HepG2 (cell line): Measurements from ENCODE around the gene COL5A1. TPM values are rescaled to one million over a fixed set of nuclear protein-coding genes. Genes with fewer than 3 reads are reported as not detected.

Experiments
- ATAC-seq: fragments of 200-7000 bp; cut with Tn5 transposase; 3 replicates; pipeline ENCODE4 v1.9.1; 2020; ENCODE audit warnings: mild to moderate bottlenecking, moderate library complexity
- BruUV-seq: library from RNA; stranded (reverse); fragments of 400-500 nt; replicated peaks from 2 replicates; lab custom pipeline; 2021; lab: Mats Ljungman, UMichigan
- CTCF ChIA-PET: fragments of 300-600 bp; formaldehyde crosslinking; extraction: SDS; loops from one replicate; lab custom pipeline; 2021; ENCODE audit warnings: low total read pairs, inconsistent platforms, low intra/inter-chr PET ratio; lab: Yijun Ruan, JAX
- POLR2A ChIA-PET: fragments of 350-600 bp; sonication (Branson Sonifier 250); formaldehyde crosslinking; loops from one replicate; lab custom pipeline; 2020; ENCODE audit warnings: antibody characterized with exemption, inconsistent platforms; lab: Yijun Ruan, JAX
- DNase-seq: peaks from one replicate; pipeline ENCODE4 v3.0.0-alpha.2; 2015; ENCODE audit warnings: low spot score
- FAIRE-seq: peaks from 3 replicates; lab custom pipeline; 2011; peaks lifted over from hg19 to GRCh38; lab: Jason Lieb, UNC
- H2AFZ ChIP-seq: one replicate; pipeline ENCODE4 v1.6.1; 2011; ENCODE audit warnings: low read length, inconsistent platforms
- H3K27ac ChIP-seq: fragments of 300-600 bp; 3 replicates; pipeline ENCODE4 v1.8.0; 2011; ENCODE audit warnings: mixed run types, mild to moderate bottlenecking, mixed read lengths, low read length, inconsistent platforms; ENCODE audit not compliant: insufficient read depth; ENCODE audit errors: extremely low read length
- H3K27me3 ChIP-seq, 2 experiments: fragments of 200-600 bp in 1 of 2; 2 replicates in 1 of 2; 3 replicates in 1 of 2; pipeline versions ENCODE4 v1.6.0 to v1.8.0; 2011; ENCODE audit warnings: low read length in 2 of 2, mild to moderate bottlenecking in 2 of 2, moderate library complexity in 2 of 2, inconsistent platforms in 1 of 2; ENCODE audit not compliant: insufficient read depth in 2 of 2, control insufficient read depth in 1 of 2
- H3K36me3 ChIP-seq, 2 experiments: fragments of 200-600 bp in 1 of 2; replicated peaks in 1 of 2; 2 replicates in 1 of 2; 3 replicates in 1 of 2; pipeline versions ENCODE4 v1.5.1 to v1.8.0; 2011; ENCODE audit warnings: low read length in 2 of 2, inconsistent platforms in 1 of 2; ENCODE audit not compliant: insufficient read depth in 2 of 2, control insufficient read depth in 1 of 2
- H3K4me1 ChIP-seq: 2 replicates; pipeline ENCODE4 v1.5.1; 2012; ENCODE audit warnings: low read length, inconsistent platforms; ENCODE audit not compliant: insufficient read depth
- H3K4me2 ChIP-seq: 2 replicates; pipeline ENCODE4 v1.6.0; 2011; ENCODE audit warnings: low read depth, low read length, inconsistent platforms
- H3K4me3 ChIP-seq, 3 experiments: fragments of 200-600 bp in 1 of 3; sonication (generic), shearing (Covaris generic) in 1 of 3; replicated peaks in 1 of 3; 2 replicates each; pipeline ENCODE4 v1.5.1; 2011 to 2016; ENCODE audit warnings: low read length in 3 of 3, inconsistent platforms in 2 of 3, low read depth in 2 of 3, mild to moderate bottlenecking in 2 of 3, control low read depth in 1 of 3, mixed read lengths in 1 of 3; ENCODE audit not compliant: insufficient read depth in 1 of 3
- H3K79me2 ChIP-seq: one replicate; pipeline ENCODE4 v1.6.1; 2011; ENCODE audit warnings: low read length, inconsistent platforms; ENCODE audit not compliant: insufficient read depth
- H3K9ac ChIP-seq: 2 replicates; pipeline ENCODE4 v1.6.0; 2011; ENCODE audit warnings: mild to moderate bottlenecking, low read depth, low read length, inconsistent platforms; ENCODE audit not compliant: insufficient read depth
- H3K9me3 ChIP-seq: 2 replicates; pipeline ENCODE4 v1.5.1; 2012; ENCODE audit warnings: mild to moderate bottlenecking, low read length
- H4K20me1 ChIP-seq: 2 replicates; pipeline ENCODE4 v1.6.0; 2011; ENCODE audit warnings: inconsistent platforms, mild to moderate bottlenecking, low read length, moderate library complexity; ENCODE audit not compliant: insufficient read depth
- NR1H2 ChIP-seq: sonication (generic); formaldehyde crosslinking; IDR thresholded peaks from 2 replicates; pipeline ENCODE4 v1.8.1; 2022; ENCODE audit warnings: low read depth, missing genetic modification reagents, borderline replicate concordance
- SIN3B ChIP-seq: fragments of 150-350 bp; IDR thresholded peaks from 2 replicates; pipeline ENCODE4 v1.6.1; 2014; ENCODE audit warnings: low read length
- USF2 ChIP-seq, 2 experiments: sonication (generic) in 1 of 2; formaldehyde crosslinking in 1 of 2; IDR thresholded peaks; 2 replicates each; pipeline versions ENCODE4 v1.5.1 to v1.6.1; 2011 to 2020; ENCODE audit warnings: borderline replicate concordance in 1 of 2, low read depth in 1 of 2, low read length in 1 of 2, mild to moderate bottlenecking in 1 of 2, missing genetic modification reagents in 1 of 2, moderate library complexity in 1 of 2
- ZBED4 ChIP-seq: sonication (generic); formaldehyde crosslinking; IDR thresholded peaks from 2 replicates; pipeline ENCODE4 v1.4.0; 2020; ENCODE audit warnings: missing genetic modification reagents, borderline replicate concordance
- ZNF274 ChIP-seq: sonication (generic); formaldehyde crosslinking; IDR thresholded peaks from 2 replicates; pipeline ENCODE4 v1.5.1; 2020; ENCODE audit warnings: mild to moderate bottlenecking, missing genetic modification reagents
- ZNF83 ChIP-seq: sonication (generic); formaldehyde crosslinking; IDR thresholded peaks from 2 replicates; pipeline ENCODE4 v1.4.0; 2020; ENCODE audit warnings: missing genetic modification reagents, mild to moderate bottlenecking, borderline replicate concordance
- ZSCAN12 ChIP-seq: sonication (generic); formaldehyde crosslinking; IDR thresholded peaks from 2 replicates; pipeline ENCODE4 v1.9.0; 2021; ENCODE audit warnings: mild to moderate bottlenecking, missing genetic modification reagents
- WGBS: methylation state at CpG from one replicate; pipeline ENCODE4 v1.1.6; 2017; ENCODE audit warnings: low lambda C conversion rate; 5-methylcytosine and 5-hydroxymethylcytosine counted together
- in situ Hi-C: cut with HindIII; loops from 2 replicates; pipeline ENCODE4 v1.10.0; 2017; ENCODE audit warnings: low pct_unique_long_range_greater_than_20kb; ENCODE audit not compliant: extremely low pct_ligation_motif_present
- intact Hi-C: fragments of 100-400 bp; cut with micrococcal nuclease; formaldehyde crosslinking; loops from one replicate; pipeline ENCODE4 v1.10.0; 2022; ENCODE audit not compliant: unreplicated experiment
- polyA plus RNA-seq, 8 experiments: library from polyadenylated mRNA; depleted of rRNA in 3 of 8; stranded (reverse) in 7 of 8; unstranded in 1 of 8; fragments of >200 nt; fragmentation: Illumina TruSeq in 4 of 8; extraction: Trizol in 4 of 8; gene quantifications; 2 replicates each; pipeline versions ENCODE4 v1.2.1 to v1.2.3, GENCODE V29; 2011 to 2016; ENCODE audit warnings: low read depth in 4 of 8, missing spikeins in 1 of 8, mixed read lengths in 1 of 8; ENCODE audit not compliant: insufficient read depth in 1 of 8
- total RNA-seq, 5 experiments: library from RNA; depleted of rRNA; stranded (reverse); fragments of >200 nt; fragmentation: Illumina TruSeq; extraction: Trizol; gene quantifications; 2 replicates each; pipeline ENCODE4 v1.2.3, GENCODE V29; 2016; ENCODE audit warnings: low read depth in 1 of 5
- TF ChIP-seq, protein P1 (sequence below): sonication (generic); formaldehyde crosslinking; IDR thresholded peaks from 2 replicates; pipeline ENCODE4 v1.4.0; 2020; ENCODE audit warnings: missing genetic modification reagents

Gene COL5A1
- total and polyA plus RNA-seq, 2 of the 13 experiments (the other 11 are each of a cell fraction or from before 2014, with no cell fraction given): not detected

- in situ Hi-C loops: no loop called here
- Histone ChIP-seq H3K79me2 (no peaks in the 10 kb centered on the region), H3K9me3 (peaks cover 10% of the 10 kb centered on the region), H2AFZ (no peak overlapping the region), H3K36me3 (no peaks in the 10 kb centered on the region), H3K4me2 (no peak overlapping the region), H3K27me3 (peaks cover 5 to 40% of the 10 kb centered on the region in 2 experiments; a peak in 4 of 5 replicates), H3K9ac (no peak overlapping the region), H3K4me3 (no peak overlapping the region), H3K27ac (no peak overlapping the region), H3K4me1 (no peaks in the 10 kb centered on the region), H4K20me1 (no peaks in the 10 kb centered on the region; the same call in 1 of the 2 replicates)
- no peak for ATAC-seq
- POLR2A ChIA-PET: no interaction called here
- intact Hi-C loops: no loop called here
- DNase-seq: no peak
- no peak for FAIRE-seq
- CTCF ChIA-PET: no interaction called here
- WGBS: 0% methylated on average over 1 of the region's 15 CpGs
- no TSS peak for BruUV-seq
- TF ChIP-seq ZBED4: no peak
- no peak for TF ChIP-seq ZNF274
- no peak for TF ChIP-seq ZSCAN12 (CRISPR knock-in tag)
- no peak for TF ChIP-seq NR1H2
- no peak for TF ChIP-seq ZNF83
- TF ChIP-seq, protein P1, sequence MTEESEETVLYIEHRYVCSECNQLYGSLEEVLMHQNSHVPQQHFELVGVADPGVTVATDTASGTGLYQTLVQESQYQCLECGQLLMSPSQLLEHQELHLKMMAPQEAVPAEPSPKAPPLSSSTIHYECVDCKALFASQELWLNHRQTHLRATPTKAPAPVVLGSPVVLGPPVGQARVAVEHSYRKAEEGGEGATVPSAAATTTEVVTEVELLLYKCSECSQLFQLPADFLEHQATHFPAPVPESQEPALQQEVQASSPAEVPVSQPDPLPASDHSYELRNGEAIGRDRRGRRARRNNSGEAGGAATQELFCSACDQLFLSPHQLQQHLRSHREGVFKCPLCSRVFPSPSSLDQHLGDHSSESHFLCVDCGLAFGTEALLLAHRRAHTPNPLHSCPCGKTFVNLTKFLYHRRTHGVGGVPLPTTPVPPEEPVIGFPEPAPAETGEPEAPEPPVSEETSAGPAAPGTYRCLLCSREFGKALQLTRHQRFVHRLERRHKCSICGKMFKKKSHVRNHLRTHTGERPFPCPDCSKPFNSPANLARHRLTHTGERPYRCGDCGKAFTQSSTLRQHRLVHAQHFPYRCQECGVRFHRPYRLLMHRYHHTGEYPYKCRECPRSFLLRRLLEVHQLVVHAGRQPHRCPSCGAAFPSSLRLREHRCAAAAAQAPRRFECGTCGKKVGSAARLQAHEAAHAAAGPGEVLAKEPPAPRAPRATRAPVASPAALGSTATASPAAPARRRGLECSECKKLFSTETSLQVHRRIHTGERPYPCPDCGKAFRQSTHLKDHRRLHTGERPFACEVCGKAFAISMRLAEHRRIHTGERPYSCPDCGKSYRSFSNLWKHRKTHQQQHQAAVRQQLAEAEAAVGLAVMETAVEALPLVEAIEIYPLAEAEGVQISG: no peak
- TF ChIP-seq USF2 (IDR thresholded peaks at IDR 0.05; ENCODE audit: low read depth, low read length): no peak
- no peak for TF ChIP-seq USF2 (CRISPR knock-in tag; IDR thresholded peaks at IDR 0.05; ENCODE audit: borderline replicate concordance)
- TF ChIP-seq SIN3B: no peak
Measured at GRCh38 chr9:134688231-134688630, 46.6 kb downstream of the COL5A1 start.
